Measurements from ENCODE around the gene REV1.

The REV1 gene

DNA sequence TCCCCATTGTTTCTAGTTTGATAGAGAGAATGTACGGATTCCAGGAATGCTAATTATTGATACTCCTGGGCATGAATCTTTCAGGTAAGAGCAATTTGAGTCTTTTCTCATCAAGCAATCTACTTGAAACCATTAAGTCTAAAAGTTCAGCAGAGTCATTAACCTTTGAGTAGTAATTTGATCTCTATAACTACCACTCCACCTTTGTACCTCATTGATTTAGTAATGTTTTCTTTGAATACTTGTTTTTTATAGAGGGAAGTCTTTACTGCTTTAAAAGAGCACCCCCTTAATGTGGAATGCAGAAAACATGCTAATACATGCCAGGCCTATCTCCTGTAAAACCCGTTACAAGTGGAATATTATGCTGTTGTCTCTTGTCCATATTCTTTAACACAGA, 107.7 kb downstream of the REV1 start:
- TF ChIP-seq, protein P1, sequence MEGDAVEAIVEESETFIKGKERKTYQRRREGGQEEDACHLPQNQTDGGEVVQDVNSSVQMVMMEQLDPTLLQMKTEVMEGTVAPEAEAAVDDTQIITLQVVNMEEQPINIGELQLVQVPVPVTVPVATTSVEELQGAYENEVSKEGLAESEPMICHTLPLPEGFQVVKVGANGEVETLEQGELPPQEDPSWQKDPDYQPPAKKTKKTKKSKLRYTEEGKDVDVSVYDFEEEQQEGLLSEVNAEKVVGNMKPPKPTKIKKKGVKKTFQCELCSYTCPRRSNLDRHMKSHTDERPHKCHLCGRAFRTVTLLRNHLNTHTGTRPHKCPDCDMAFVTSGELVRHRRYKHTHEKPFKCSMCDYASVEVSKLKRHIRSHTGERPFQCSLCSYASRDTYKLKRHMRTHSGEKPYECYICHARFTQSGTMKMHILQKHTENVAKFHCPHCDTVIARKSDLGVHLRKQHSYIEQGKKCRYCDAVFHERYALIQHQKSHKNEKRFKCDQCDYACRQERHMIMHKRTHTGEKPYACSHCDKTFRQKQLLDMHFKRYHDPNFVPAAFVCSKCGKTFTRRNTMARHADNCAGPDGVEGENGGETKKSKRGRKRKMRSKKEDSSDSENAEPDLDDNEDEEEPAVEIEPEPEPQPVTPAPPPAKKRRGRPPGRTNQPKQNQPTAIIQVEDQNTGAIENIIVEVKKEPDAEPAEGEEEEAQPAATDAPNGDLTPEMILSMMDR (IDR thresholded peaks at IDR 0.05) = no peak

DNA sequence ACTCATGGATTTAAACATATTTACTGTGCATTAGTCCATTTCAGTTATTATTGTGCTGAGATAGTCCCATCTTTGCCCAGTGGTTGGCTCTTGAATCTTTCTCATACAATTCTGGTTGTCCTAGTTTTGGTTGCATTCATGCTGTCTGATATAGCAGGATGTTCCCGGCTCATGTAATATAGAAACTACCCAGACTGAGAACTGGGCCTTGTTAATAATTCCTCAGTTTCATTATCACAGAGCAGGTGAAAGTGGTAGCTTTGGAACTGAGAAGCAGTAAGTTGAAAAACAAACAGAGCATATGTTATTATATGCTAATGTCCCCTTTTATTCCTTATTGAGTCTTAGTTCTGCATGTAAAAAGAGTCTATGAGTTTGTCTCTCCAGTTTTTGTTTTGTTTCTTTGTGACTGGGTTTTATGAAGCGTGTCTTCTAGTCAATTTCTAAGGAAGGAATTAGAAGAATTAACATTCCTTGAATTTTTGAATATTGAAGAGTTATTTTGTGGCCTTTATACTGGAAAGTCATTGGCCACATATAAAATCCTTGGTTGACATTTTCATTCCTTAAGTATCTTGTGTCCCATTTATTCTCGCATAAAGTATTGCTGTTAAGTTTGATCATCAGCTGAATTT, 109.3 kb downstream of the REV1 start:
- TF ChIP-seq, protein P1 (IDR thresholded peaks at IDR 0.05) = no peak

DNA sequence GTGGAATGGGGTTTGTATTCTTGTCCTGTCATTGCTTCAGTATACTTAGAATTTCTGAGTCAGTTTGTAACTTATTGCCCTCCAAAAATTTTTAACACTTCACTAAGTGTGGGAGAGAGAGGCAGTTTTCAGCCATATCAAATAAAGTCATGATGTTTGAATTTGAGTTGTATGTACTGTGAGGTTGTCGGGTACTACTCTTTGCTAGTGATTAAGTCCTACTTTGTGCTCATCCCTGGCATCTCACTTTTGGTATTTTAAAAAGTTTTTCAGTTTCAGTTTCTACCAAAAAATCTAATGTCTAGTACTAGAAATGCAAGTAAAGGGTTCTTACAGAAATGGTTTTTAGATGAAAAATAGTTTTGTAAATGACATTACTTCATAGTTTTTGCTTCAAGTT, 111.9 kb downstream of the REV1 start:
- TF ChIP-seq, protein P1 (IDR thresholded peaks at IDR 0.05) = no peak

DNA sequence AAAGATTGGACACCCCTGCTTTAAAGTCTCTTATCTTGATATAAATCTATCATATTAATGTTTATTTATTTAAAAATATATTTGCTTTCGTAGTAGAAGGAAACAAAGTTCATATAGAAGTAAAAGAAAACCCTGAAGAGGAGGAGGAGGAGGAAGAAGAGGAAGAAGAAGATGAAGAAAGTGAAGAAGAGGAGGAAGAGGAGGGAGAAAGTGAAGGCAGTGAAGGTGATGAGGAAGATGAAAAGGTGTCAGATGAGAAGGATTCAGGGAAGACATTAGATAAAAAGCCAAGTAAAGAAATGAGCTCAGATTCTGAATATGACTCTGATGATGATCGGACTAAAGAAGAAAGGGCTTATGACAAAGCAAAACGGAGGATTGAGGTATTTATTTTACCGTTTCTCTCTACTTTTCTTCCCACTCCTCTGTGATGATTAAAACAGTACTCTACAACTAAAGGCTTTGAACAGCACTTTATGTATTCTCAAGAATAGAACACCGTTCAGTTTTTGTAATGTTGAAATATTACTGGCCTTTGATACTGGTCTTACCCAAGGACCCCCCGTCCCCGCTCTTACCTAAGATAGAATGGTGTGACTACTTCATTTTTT, 113.5 kb downstream of the REV1 start:
- TF ChIP-seq, protein P1 (IDR thresholded peaks at IDR 0.05) = no peak

DNA sequence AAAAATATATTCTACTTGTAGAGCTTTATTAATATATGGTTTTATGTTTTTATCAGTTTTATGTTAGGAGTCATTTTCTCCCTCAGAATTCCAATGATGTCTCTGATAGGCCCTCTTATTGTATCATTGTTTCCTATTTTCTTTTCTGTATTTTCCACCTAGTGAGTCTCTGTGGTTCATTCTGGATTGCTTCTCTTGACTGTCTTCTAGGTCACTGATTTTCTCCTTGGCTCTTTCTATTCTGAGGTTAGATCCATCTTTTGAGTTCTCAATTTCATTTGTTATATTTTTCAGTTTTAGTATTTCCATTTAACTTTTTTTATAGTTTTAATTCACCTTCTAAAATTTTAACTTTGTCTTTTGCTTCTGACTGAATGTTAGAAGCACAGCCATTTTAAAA, 115.1 kb downstream of the REV1 start:
- TF ChIP-seq, protein P1 (IDR thresholded peaks at IDR 0.05) = no peak

DNA sequence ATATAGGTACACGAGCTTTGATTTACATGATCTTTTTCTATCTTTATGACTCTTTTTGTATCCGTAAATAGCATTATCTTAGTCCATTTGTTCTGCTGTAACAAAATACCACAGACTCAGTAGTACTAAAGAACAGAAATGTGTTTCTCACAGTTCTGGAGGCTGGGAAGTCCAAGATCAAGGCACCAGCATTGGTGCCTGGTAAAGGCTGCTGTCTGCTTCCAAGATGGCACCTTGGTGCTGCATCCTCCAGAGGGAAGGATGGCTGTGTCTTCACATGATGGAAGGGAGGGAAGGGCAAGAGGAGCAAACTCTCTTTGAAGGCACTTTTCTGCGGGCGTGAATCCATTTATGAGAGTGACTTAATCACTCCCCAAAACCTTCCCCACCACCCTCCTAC, 116.7 kb downstream of the REV1 start:
- TF ChIP-seq, protein P1 (IDR thresholded peaks at IDR 0.05) = no peak

DNA sequence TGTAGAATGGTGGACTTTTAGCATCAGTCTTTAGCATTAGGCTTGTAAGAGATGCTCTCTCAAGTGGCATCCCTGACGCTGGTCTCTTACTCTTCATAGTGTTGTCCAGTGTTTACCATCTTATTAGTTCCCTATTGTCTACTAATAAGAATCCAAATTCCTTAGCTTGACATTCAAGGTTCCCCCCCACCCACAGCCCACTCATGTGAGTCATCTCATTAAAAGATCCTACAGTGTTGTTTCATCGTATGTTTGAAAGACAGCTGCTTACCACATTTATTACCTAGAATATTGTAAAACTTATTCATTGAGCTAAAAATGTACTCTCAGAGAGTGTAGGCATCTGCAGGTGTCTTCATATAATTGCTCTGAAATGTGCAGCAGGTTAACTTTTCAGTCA, 124.2 kb downstream of the REV1 start:
- TF ChIP-seq, protein P1 (IDR thresholded peaks at IDR 0.05) = no peak
